Karpas-422 (cell line): Measurements from ENCODE around the gene GALNT16. TPM values are rescaled to one million over a fixed set of nuclear protein-coding genes. Genes with fewer than 3 reads are reported as not detected.
"Not testable (repeated sequence)": the region's sequence is repeated elsewhere in the genome, so short reads cannot be mapped to it uniquely, and the experiment has no call there.

Source experiments
- DNase-seq: peaks from one replicate; pipeline ENCODE4 v3.0.0-alpha.2; 2015
- H2AFZ ChIP-seq: fragments of 200-600 bp; sonication (generic); 2 replicates; pipeline ENCODE4 v1.6.1; 2014; ENCODE audit warnings: antibody characterized with exemption, low read length, mixed read lengths
- H3K27ac ChIP-seq: fragments of 200-600 bp; sonication (generic); 2 replicates; pipeline ENCODE4 v1.5.1; 2014; ENCODE audit warnings: mild to moderate bottlenecking, low read length, moderate library complexity
- H3K27me3 ChIP-seq: fragments of 200-600 bp; sonication (generic); 2 replicates; pipeline ENCODE4 v1.6.1; 2014; ENCODE audit warnings: low read length, mixed read lengths
- H3K36me3 ChIP-seq: fragments of 200-600 bp; sonication (generic); 2 replicates; pipeline ENCODE4 v1.6.1; 2014; ENCODE audit warnings: low read length, mixed read lengths; ENCODE audit not compliant: insufficient read depth
- H3K4me1 ChIP-seq: fragments of 200-600 bp; sonication (generic); 2 replicates; pipeline ENCODE4 v1.6.1; 2014; ENCODE audit warnings: mild to moderate bottlenecking, low read length, mixed read lengths
- H3K4me2 ChIP-seq: fragments of 200-600 bp; sonication (generic); 2 replicates; pipeline ENCODE4 v1.6.1; 2014; ENCODE audit warnings: low read length, low read depth, mild to moderate bottlenecking; ENCODE audit not compliant: poor library complexity, severe bottlenecking
- H3K4me3 ChIP-seq: fragments of 200-600 bp; sonication (generic); 2 replicates; pipeline ENCODE4 v1.5.1; 2014; ENCODE audit warnings: mild to moderate bottlenecking, antibody characterized with exemption, low read length, mixed read lengths
- H3K79me2 ChIP-seq: fragments of 200-600 bp; sonication (generic); 2 replicates; pipeline ENCODE4 v1.6.1; 2014; ENCODE audit warnings: mild to moderate bottlenecking, low read length, mixed read lengths
- H3K9ac ChIP-seq: fragments of 200-600 bp; sonication (generic); 2 replicates; pipeline ENCODE4 v1.6.0; 2014; ENCODE audit warnings: low read length
- H3K9me2 ChIP-seq: fragments of 200-600 bp; sonication (generic), shearing (Covaris generic); replicated peaks from 2 replicates; pipeline ENCODE4 v1.6.0; 2014; ENCODE audit warnings: mild to moderate bottlenecking, low read length, moderate library complexity; ENCODE audit not compliant: insufficient read depth
- H3K9me3 ChIP-seq: fragments of 300-700, 200-600 bp; sonication (generic); 2 replicates; pipeline ENCODE4 v1.6.1; 2014; ENCODE audit warnings: low read length, mixed read lengths
- H4K20me1 ChIP-seq: fragments of 200-600 bp; sonication (generic); 2 replicates; pipeline ENCODE4 v1.6.1; 2014; ENCODE audit warnings: mild to moderate bottlenecking, antibody characterized with exemption, low read length, low read depth; ENCODE audit not compliant: insufficient read depth
- total RNA-seq: library from RNA; depleted of rRNA; stranded (reverse); fragments of >200 nt; shearing (Covaris generic); gene quantifications from 2 replicates; pipeline ENCODE4 v1.2.3, GENCODE V29; 2014; ENCODE audit warnings: low replicate concordance

GALNT16 gene
- total RNA-seq, 1 experiment from 2014 or later: 0.15 TPM

GRCh38 chr14:69269381-69269780 lies 9.4 kb downstream of the GALNT16 start:
- no peaks in the 10 kb centered on the region for H3K27me3 ChIP-seq
- H3K9ac ChIP-seq: no peak overlapping the region
- no peaks in the 10 kb centered on the region for H3K9me2 ChIP-seq
- DNase-seq: no peak
- H3K79me2 ChIP-seq: no peaks in the 10 kb centered on the region
- H3K27ac ChIP-seq: no peak overlapping the region
- H4K20me1 ChIP-seq: no peaks in the 10 kb centered on the region
- no peaks in the 10 kb centered on the region for H3K9me3 ChIP-seq
- no peak overlapping the region for H3K4me2 ChIP-seq
- H2AFZ ChIP-seq: no peak overlapping the region
- H3K4me3 ChIP-seq: no peak overlapping the region
- peaks cover 8% of the 10 kb centered on the region for H3K4me1 ChIP-seq
- no peaks in the 10 kb centered on the region for H3K36me3 ChIP-seq

GRCh38 chr14:69270097-69270496 lies 10.1 kb downstream of the GALNT16 start:
- peaks cover 2% of the 10 kb centered on the region; the same call in 1 of the 2 replicates for H3K4me1 ChIP-seq
- no peak overlapping the region for H3K9ac ChIP-seq
- no peaks in the 10 kb centered on the region for H3K79me2 ChIP-seq
- no peak for DNase-seq
- H3K4me2 ChIP-seq: no peak overlapping the region
- H2AFZ ChIP-seq: no peak overlapping the region
- H3K9me2 ChIP-seq: no peaks in the 10 kb centered on the region
- no peaks in the 10 kb centered on the region for H4K20me1 ChIP-seq
- no peaks in the 10 kb centered on the region for H3K27me3 ChIP-seq
- H3K4me3 ChIP-seq: no peak overlapping the region
- H3K36me3 ChIP-seq: no peaks in the 10 kb centered on the region
- H3K27ac ChIP-seq: no peak overlapping the region
- no peaks in the 10 kb centered on the region for H3K9me3 ChIP-seq

GRCh38 chr14:69270795-69271708 lies 11.1 kb downstream of the GALNT16 start:
- Histone ChIP-seq H3K9me3 (no peaks in the 10 kb centered on the region), H3K36me3 (no peaks in the 10 kb centered on the region), H3K4me3 (no peak overlapping the region), H3K27ac (no peak overlapping the region), H3K9ac (no peak overlapping the region), H3K79me2 (no peaks in the 10 kb centered on the region), H4K20me1 (no peaks in the 10 kb centered on the region), H3K27me3 (no peaks in the 10 kb centered on the region), H3K4me2 (no peak overlapping the region), H3K4me1 (no peaks in the 10 kb centered on the region), H2AFZ (no peak overlapping the region), H3K9me2 (no peaks in the 10 kb centered on the region)
- no peak for DNase-seq

- H3K27ac ChIP-seq: no peak overlapping the region
- no peaks in the 10 kb centered on the region for H3K9me2 ChIP-seq
- H3K4me2 ChIP-seq: no peak overlapping the region
- no peaks in the 10 kb centered on the region for H3K4me1 ChIP-seq
- H3K9ac ChIP-seq: no peak overlapping the region
- no peaks in the 10 kb centered on the region for H3K36me3 ChIP-seq
- H3K27me3 ChIP-seq: no peaks in the 10 kb centered on the region
- no peak for DNase-seq
- H4K20me1 ChIP-seq: no peaks in the 10 kb centered on the region
- H3K79me2 ChIP-seq: no peaks in the 10 kb centered on the region
- H2AFZ ChIP-seq: no peak overlapping the region
- no peaks in the 10 kb centered on the region for H3K9me3 ChIP-seq
- no peak overlapping the region for H3K4me3 ChIP-seq
Measured at GRCh38 chr14:69274321-69274720, 14.4 kb downstream of the GALNT16 start.

GRCh38 chr14:69275331-69275730 lies 15.4 kb downstream of the GALNT16 start:
- Histone ChIP-seq H3K27me3 (no peaks in the 10 kb centered on the region), H3K9me3 (no peaks in the 10 kb centered on the region), H3K36me3 (no peaks in the 10 kb centered on the region), H3K4me3 (no peak overlapping the region), H3K9ac (no peak overlapping the region), H3K4me2 (no peak overlapping the region), H3K9me2 (no peaks in the 10 kb centered on the region), H3K79me2 (no peaks in the 10 kb centered on the region), H4K20me1 (no peaks in the 10 kb centered on the region), H3K4me1 (no peaks in the 10 kb centered on the region), H2AFZ (no peak overlapping the region), H3K27ac (no peak overlapping the region)
- DNase-seq: no peak

GRCh38 chr14:69277356-69277755 lies 17.4 kb downstream of the GALNT16 start:
- H2AFZ ChIP-seq, DNase-seq, H3K4me1 ChIP-seq, H3K27me3 ChIP-seq, H4K20me1 ChIP-seq, H3K4me2 ChIP-seq, H3K4me3 ChIP-seq, H3K9me2 ChIP-seq, H3K27ac ChIP-seq, H3K79me2 ChIP-seq, H3K36me3 ChIP-seq, H3K9me3 ChIP-seq, H3K9ac ChIP-seq: not testable (repeated sequence)

GRCh38 chr14:69280746-69281291 lies 20.9 kb downstream of the GALNT16 start:
- DNase-seq: no peak
- Histone ChIP-seq H3K27me3 (no peaks in the 10 kb centered on the region), H3K27ac (no peak overlapping the region), H2AFZ (no peak overlapping the region), H4K20me1 (no peaks in the 10 kb centered on the region), H3K79me2 (no peaks in the 10 kb centered on the region), H3K4me1 (no peaks in the 10 kb centered on the region; the same call in 1 of the 2 replicates), H3K9me3 (no peaks in the 10 kb centered on the region), H3K9me2 (no peaks in the 10 kb centered on the region), H3K36me3 (no peaks in the 10 kb centered on the region), H3K4me2 (no peak overlapping the region), H3K9ac (no peak overlapping the region), H3K4me3 (no peak overlapping the region)

- H2AFZ ChIP-seq: no peak overlapping the region
- no peaks in the 10 kb centered on the region for H3K79me2 ChIP-seq
- H3K4me1 ChIP-seq: no peaks in the 10 kb centered on the region; the same call in 1 of the 2 replicates
- no peaks in the 10 kb centered on the region for H4K20me1 ChIP-seq
- no peak overlapping the region for H3K9ac ChIP-seq
- no peaks in the 10 kb centered on the region for H3K27me3 ChIP-seq
- H3K36me3 ChIP-seq: no peaks in the 10 kb centered on the region
- DNase-seq: no peak
- no peaks in the 10 kb centered on the region for H3K9me2 ChIP-seq
- H3K4me2 ChIP-seq: no peak overlapping the region
- no peaks in the 10 kb centered on the region for H3K9me3 ChIP-seq
- H3K27ac ChIP-seq: no peak overlapping the region
- H3K4me3 ChIP-seq: no peak overlapping the region
Measured at GRCh38 chr14:69281450-69282169, 21.7 kb downstream of the GALNT16 start.
